Measurements from ENCODE around the gene PCDHB7.
"Not testable (repeated sequence)": the region's sequence is repeated elsewhere in the genome, so short reads cannot be mapped to it uniquely, and the experiment has no call there.

Gene PCDHB7

DNA sequence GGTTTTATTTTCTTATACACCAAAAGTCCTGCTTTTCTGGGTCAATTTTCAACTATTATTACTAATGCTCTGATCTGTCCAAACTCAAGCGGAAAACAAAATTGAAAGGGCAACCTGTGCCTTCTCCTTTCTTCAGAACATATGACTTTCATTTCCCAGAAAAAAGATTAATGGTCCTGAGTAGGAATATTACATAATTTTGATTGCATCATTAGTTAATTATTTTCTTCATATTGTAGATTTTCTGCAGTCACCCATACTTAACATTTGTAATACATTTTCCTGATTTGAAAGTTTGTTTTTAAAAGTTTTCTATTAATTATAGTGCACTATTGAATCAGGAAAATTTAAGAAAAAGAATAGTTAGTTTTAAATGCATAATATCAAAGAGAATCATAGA is 3.5 kb downstream of the PCDHB7 start:
- Mint-ChIP-seq H3K27ac (no peak overlapping the region), H3K36me3 (ENCODE audit: low read depth) (peaks cover 15% of the 10 kb centered on the region), H3K4me3 (no peak overlapping the region), H3K4me1 (no peaks in the 10 kb centered on the region), H3K27me3 (ENCODE audit: low read depth, poor library complexity) (no peaks in the 10 kb centered on the region), H3K9me3 (peaks cover 38% of the 10 kb centered on the region)
- no peak for DNase-seq
- TF ChIP-seq, protein P1, sequence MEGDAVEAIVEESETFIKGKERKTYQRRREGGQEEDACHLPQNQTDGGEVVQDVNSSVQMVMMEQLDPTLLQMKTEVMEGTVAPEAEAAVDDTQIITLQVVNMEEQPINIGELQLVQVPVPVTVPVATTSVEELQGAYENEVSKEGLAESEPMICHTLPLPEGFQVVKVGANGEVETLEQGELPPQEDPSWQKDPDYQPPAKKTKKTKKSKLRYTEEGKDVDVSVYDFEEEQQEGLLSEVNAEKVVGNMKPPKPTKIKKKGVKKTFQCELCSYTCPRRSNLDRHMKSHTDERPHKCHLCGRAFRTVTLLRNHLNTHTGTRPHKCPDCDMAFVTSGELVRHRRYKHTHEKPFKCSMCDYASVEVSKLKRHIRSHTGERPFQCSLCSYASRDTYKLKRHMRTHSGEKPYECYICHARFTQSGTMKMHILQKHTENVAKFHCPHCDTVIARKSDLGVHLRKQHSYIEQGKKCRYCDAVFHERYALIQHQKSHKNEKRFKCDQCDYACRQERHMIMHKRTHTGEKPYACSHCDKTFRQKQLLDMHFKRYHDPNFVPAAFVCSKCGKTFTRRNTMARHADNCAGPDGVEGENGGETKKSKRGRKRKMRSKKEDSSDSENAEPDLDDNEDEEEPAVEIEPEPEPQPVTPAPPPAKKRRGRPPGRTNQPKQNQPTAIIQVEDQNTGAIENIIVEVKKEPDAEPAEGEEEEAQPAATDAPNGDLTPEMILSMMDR (IDR thresholded peaks at IDR 0.05): no peak

DNA sequence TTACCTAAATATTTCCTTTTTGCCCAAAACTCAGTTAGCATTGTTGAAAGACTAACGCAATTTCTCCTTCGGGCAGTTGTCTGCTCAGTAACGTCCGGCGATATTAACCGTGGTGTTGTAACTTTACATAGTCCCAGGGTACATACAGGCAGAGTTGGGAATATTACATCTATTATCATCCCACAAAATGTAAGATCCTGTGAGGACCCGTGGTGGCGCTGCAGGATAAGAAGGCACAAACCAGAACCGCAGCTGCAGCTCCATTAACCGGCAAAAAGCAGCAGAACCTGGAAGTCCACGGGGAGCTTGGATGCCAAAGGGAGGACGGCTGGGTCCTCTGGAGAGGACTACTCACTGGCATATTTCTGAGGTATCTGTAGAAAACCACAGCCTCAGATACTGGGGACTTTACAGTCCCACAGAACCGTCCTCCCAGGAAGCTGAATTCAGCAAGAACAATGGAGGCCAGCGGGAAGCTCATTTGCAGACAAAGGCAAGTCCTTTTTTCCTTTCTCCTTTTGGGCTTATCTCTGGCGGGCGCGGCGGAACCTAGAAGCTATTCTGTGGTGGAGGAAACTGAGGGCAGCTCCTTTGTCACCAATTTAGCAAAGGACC is 5.2 kb downstream of the PCDHB7 start, which contains the start of gene PCDHB8:
Gene PCDHB8 (plus strand): TSS at position 214 of the 615 bp plus-strand sequence. CDS start 245 bp downstream, at position 459.
- Mint-ChIP-seq H3K9me3 (peaks cover 38% of the 10 kb centered on the region), H3K36me3 (ENCODE audit: low read depth) (peaks cover 17% of the 10 kb centered on the region)
- H3K27me3 Mint-ChIP-seq (ENCODE audit: low read depth, poor library complexity); H3K4me3 Mint-ChIP-seq; DNase-seq; H3K4me1 Mint-ChIP-seq; H3K27ac Mint-ChIP-seq: not testable (repeated sequence)

DNA sequence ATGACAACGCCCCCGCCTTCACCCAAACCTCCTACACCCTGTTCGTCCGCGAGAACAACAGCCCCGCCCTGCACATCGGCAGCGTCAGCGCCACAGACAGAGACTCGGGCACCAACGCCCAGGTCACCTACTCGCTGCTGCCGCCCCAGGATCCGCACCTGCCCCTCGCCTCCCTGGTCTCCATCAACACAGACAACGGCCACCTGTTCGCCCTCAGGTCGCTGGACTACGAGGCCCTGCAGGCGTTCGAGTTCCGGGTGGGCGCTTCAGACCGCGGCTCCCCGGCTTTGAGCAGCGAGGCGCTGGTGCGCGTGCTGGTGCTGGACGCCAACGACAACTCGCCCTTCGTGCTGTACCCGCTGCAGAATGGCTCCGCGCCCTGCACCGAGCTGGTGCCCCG is 6.9 kb downstream of the PCDHB7 start:
- H3K4me3 Mint-ChIP-seq; DNase-seq; H3K4me1 Mint-ChIP-seq; H3K27me3 Mint-ChIP-seq (ENCODE audit: low read depth, poor library complexity); H3K27ac Mint-ChIP-seq: not testable (repeated sequence)
- Mint-ChIP-seq H3K9me3 (peaks cover 35% of the 10 kb centered on the region), H3K36me3 (ENCODE audit: low read depth) (peaks cover 19% of the 10 kb centered on the region)

DNA sequence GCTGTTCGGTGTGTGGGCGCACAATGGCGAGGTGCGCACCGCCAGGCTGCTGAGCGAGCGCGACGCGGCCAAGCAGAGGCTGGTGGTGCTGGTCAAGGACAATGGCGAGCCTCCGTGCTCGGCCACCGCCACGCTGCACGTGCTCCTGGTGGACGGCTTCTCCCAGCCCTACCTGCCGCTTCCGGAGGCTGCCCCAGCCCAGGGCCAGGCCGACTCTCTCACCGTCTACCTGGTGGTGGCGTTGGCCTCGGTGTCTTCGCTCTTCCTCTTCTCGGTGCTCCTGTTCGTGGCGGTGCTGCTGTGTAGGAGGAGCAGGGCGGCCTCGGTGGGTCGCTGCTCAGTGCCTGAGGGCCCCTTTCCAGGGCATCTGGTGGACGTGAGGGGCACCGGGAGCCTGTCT is 7.4 kb downstream of the PCDHB7 start:
- H3K4me1 Mint-ChIP-seq; H3K4me3 Mint-ChIP-seq; H3K27ac Mint-ChIP-seq; DNase-seq; H3K27me3 Mint-ChIP-seq (ENCODE audit: low read depth, poor library complexity): not testable (repeated sequence)
- H3K36me3 Mint-ChIP-seq (ENCODE audit: low read depth): peaks cover 24% of the 10 kb centered on the region
- peaks cover 40% of the 10 kb centered on the region for H3K9me3 Mint-ChIP-seq

DNA sequence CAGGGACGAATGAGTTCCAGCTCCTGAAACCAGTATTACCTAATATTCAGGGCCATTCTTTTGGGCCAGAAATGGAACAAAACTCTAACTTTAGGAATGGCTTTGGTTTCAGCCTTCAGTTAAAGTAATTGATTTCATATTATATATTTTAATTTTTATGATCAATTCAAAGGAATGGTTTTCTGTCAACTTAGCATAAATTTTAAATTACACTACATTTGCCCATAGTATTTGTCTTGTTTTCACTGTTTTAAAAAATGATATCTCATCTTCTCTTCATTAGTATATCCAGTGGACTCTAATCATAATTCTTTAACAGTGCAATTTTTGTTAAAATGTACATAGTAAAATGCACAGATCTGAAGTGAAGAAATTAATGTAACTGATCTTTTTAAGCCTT is 7.9 kb downstream of the PCDHB7 start:
- H3K36me3 Mint-ChIP-seq (ENCODE audit: low read depth): peaks cover 28% of the 10 kb centered on the region
- H3K27ac Mint-ChIP-seq: no peak overlapping the region
- H3K27me3 Mint-ChIP-seq (ENCODE audit: low read depth, poor library complexity): no peaks in the 10 kb centered on the region
- no peak overlapping the region for H3K4me3 Mint-ChIP-seq
- H3K9me3 Mint-ChIP-seq: peaks cover 44% of the 10 kb centered on the region
- DNase-seq: no peak
- peaks cover 6% of the 10 kb centered on the region for H3K4me1 Mint-ChIP-seq
- TF ChIP-seq, protein P1 (IDR thresholded peaks at IDR 0.05): no peak

DNA sequence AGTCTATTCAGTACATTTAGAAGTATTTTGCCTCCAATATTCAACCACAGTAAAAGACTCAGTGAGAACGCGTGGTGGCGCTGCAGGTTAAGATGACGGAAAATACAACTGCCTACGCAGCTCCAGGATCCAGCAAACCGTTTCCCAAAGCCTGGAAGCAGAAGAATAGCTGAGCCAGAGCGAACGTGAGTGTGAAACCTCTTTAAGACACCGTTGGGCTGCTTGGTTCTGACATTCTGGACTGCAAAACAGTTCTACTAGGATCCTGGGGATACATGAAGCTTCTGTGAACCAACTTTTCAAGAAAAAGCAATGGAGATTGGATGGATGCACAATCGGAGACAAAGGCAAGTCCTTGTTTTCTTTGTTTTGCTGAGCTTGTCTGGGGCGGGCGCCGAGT is 9.8 kb downstream of the PCDHB7 start, which contains the start of gene PCDHB16:
Gene PCDHB16 (plus strand): TSS at position 140 of the 400 bp plus-strand sequence. CDS start 173 bp downstream, at position 313.
- DNase-seq: peak; percentile 61
- Mint-ChIP-seq H3K27me3 (ENCODE audit: low read depth, poor library complexity) (no peaks in the 10 kb centered on the region), H3K4me3 (peak within 1 kb of the TSS; percentile 87), H3K27ac (peak within 1 kb of the TSS; percentile 78), H3K36me3 (ENCODE audit: low read depth) (peaks cover 46% of the 10 kb centered on the region), H3K9me3 (peaks cover 63% of the 10 kb centered on the region), H3K4me1 (peaks cover 6% of the 10 kb centered on the region)
- TF ChIP-seq, protein P1 (IDR thresholded peaks at IDR 0.05): peak; percentile 44

DNA sequence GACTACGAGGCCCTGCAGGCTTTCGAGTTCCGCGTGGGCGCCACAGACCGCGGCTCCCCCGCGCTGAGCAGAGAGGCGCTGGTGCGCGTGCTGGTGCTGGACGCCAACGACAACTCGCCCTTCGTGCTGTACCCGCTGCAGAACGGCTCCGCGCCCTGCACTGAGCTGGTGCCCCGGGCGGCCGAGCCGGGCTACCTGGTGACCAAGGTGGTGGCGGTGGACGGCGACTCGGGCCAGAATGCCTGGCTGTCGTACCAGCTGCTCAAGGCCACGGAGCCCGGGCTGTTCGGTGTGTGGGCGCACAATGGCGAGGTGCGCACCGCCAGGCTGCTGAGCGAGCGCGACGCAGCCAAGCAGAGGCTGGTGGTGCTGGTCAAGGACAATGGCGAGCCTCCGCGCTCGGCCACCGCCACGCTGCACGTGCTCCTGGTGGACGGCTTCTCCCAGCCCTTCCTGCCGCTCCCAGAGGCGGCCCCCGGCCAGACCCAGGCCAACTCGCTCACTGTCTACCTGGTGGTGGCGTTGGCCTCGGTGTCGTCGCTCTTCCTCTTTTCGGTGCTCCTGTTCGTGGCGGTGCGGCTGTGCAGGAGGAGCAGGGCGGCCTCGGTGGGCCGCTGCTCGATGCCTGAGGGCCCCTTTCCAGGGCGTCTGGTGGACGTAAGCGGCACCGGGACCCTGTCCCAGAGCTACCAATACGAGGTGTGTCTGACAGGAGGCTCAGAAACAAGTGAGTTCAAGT is 11.8 kb downstream of the PCDHB7 start:
- H3K36me3 Mint-ChIP-seq (ENCODE audit: low read depth): peaks cover 60% of the 10 kb centered on the region
- H3K27me3 Mint-ChIP-seq (ENCODE audit: low read depth, poor library complexity); H3K4me1 Mint-ChIP-seq; DNase-seq; H3K27ac Mint-ChIP-seq: not testable (repeated sequence)
- peak overlapping the region; percentile 38 for H3K4me3 Mint-ChIP-seq
- peaks cover 78% of the 10 kb centered on the region for H3K9me3 Mint-ChIP-seq
